OCI-LY7 (cell line): ENCODE measurements around the gene BTBD18. TPM values are rescaled to one million over a fixed set of nuclear protein-coding genes. Genes with fewer than 3 reads are reported as not detected.

ENCODE experiments used
- BruUV-seq: library from RNA; stranded (reverse); fragments of 400-500 nt; replicated peaks from 2 replicates; lab custom pipeline; 2021; lab: Mats Ljungman, UMichigan
- CTCF ChIA-PET: fragments of 300-600 bp; sonication (Branson Sonifier 250); formaldehyde crosslinking; loops from one replicate; lab custom pipeline; 2022; ENCODE audit warnings: antibody characterized with exemption; ENCODE audit not compliant: unreplicated experiment; lab: Charles Lee
- POLR2A ChIA-PET: fragments of 300-600 bp; sonication (Branson Sonifier 250); formaldehyde crosslinking; loops from one replicate; lab custom pipeline; 2022; ENCODE audit warnings: antibody characterized with exemption; lab: Charles Lee
- DNase-seq: peaks from one replicate; pipeline ENCODE4 v3.0.0-alpha.2; 2015; ENCODE audit warnings: low spot score
- H2AFZ ChIP-seq: fragments of 200-600 bp; sonication (generic), shearing (Covaris generic); 2 replicates; pipeline ENCODE4 v1.6.1; 2014; ENCODE audit warnings: mild to moderate bottlenecking, antibody characterized with exemption, low read length, moderate library complexity
- H3K27ac ChIP-seq: fragments of 200-600 bp; sonication (generic); 2 replicates; pipeline ENCODE4 v1.5.1; 2014; ENCODE audit warnings: mixed run types, low read depth, mild to moderate bottlenecking, moderate library complexity, low read length, inconsistent platforms; ENCODE audit not compliant: poor library complexity, severe bottlenecking
- H3K36me3 ChIP-seq: fragments of 200-600 bp; sonication (generic); 2 replicates; pipeline ENCODE4 v1.6.1; 2014; ENCODE audit warnings: mild to moderate bottlenecking, antibody characterized with exemption, low read length, moderate library complexity, mixed read lengths; ENCODE audit not compliant: insufficient read depth
- H3K4me1 ChIP-seq: fragments of 200-600 bp; sonication (generic); 2 replicates; pipeline ENCODE4 v1.5.1; 2014; ENCODE audit warnings: mild to moderate bottlenecking, low read length; ENCODE audit not compliant: insufficient read depth, poor library complexity, severe bottlenecking
- H3K4me2 ChIP-seq: fragments of 200-600 bp; sonication (generic); 2 replicates; pipeline ENCODE4 v1.6.1; 2014; ENCODE audit warnings: mild to moderate bottlenecking, low read length
- H3K4me3 ChIP-seq: fragments of 200-600 bp; sonication (generic); 2 replicates; pipeline ENCODE4 v1.5.1; 2014; ENCODE audit warnings: mild to moderate bottlenecking, low read depth, low read length; ENCODE audit not compliant: poor library complexity, severe bottlenecking
- H3K79me2 ChIP-seq: fragments of 200-600 bp; sonication (generic); 2 replicates; pipeline ENCODE4 v1.6.1; 2016; ENCODE audit warnings: low read depth, mild to moderate bottlenecking, low read length, moderate library complexity, mixed read lengths; ENCODE audit not compliant: insufficient read depth
- H3K9me2 ChIP-seq: fragments of 200-600 bp; sonication (generic); 2 replicates; pipeline ENCODE4 v1.6.1; 2016; ENCODE audit warnings: mild to moderate bottlenecking, low read length, mixed read lengths; ENCODE audit not compliant: insufficient read depth
- H3K9me3 ChIP-seq: fragments of 200-600 bp; sonication (generic); 2 replicates; pipeline ENCODE4 v1.6.1; 2014; ENCODE audit warnings: mild to moderate bottlenecking, mixed run types, low read length, mixed read lengths
- H4K20me1 ChIP-seq: fragments of 200-600 bp; sonication (generic); 2 replicates; pipeline ENCODE4 v1.6.1; 2014; ENCODE audit warnings: mild to moderate bottlenecking, antibody characterized with exemption, low read length, moderate library complexity, mixed read lengths; ENCODE audit not compliant: insufficient read depth
- EZH2phosphoT487 ChIP-seq: fragments of 200-600 bp; sonication (generic); IDR thresholded peaks from 2 replicates; pipeline ENCODE4 v1.6.1; 2018; ENCODE audit warnings: low read depth, borderline replicate concordance, mild to moderate bottlenecking, mixed run types, antibody characterized with exemption, low read length, moderate library complexity, mixed read lengths
- intact Hi-C: fragments of 100-400 bp; cut with micrococcal nuclease; formaldehyde crosslinking; loops from one replicate; pipeline ENCODE4 v1.10.0; 2022; ENCODE audit not compliant: unreplicated experiment
- total RNA-seq, 2 experiments: library from RNA; depleted of rRNA in 1 of 2; stranded (reverse); fragments of >200 nt in 1 of 2; shearing (Covaris generic) in 1 of 2; gene quantifications; 2 replicates each; pipeline ENCODE4 v1.2.3, GENCODE V29; 2014 to 2022
- TF ChIP-seq, protein P1 (sequence below): fragments of 200-600 bp; sonication (generic); conservative IDR thresholded peaks from 2 replicates; pipeline ENCODE4 v1.5.1; 2014; ENCODE audit warnings: mild to moderate bottlenecking, antibody characterized with exemption, low read length, moderate library complexity, mixed read lengths

The BTBD18 gene
- total RNA-seq, 2 experiments from 2014 or later, result not detected

DNA sequence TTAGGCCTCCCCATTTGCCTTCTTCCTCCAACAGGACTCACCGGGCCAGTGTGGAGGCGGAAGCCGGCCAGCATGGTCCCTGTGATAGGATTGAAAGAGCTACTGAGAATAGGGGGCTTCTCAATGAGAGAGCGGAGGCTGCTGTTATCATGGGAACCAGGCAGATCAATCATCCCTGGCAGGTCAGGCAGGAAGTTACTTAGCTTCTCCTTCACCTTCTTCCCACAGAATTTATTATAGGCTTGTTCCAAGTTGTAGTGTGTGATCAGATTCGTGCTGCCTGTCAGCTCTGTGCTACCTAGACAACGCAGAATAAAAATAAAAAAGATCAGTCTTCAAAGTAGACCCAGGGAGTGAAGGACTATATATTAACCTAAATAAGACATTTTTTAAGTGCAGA, 46.7 kb downstream of the BTBD18 start:
- H3K4me1 ChIP-seq, result no peaks in the 10 kb centered on the region
- H3K9me3 ChIP-seq, result no peaks in the 10 kb centered on the region
- no peak overlapping the region for H2AFZ ChIP-seq
- H3K79me2 ChIP-seq, result no peaks in the 10 kb centered on the region
- H3K4me3 ChIP-seq, result no peak overlapping the region
- TF ChIP-seq, protein P1, sequence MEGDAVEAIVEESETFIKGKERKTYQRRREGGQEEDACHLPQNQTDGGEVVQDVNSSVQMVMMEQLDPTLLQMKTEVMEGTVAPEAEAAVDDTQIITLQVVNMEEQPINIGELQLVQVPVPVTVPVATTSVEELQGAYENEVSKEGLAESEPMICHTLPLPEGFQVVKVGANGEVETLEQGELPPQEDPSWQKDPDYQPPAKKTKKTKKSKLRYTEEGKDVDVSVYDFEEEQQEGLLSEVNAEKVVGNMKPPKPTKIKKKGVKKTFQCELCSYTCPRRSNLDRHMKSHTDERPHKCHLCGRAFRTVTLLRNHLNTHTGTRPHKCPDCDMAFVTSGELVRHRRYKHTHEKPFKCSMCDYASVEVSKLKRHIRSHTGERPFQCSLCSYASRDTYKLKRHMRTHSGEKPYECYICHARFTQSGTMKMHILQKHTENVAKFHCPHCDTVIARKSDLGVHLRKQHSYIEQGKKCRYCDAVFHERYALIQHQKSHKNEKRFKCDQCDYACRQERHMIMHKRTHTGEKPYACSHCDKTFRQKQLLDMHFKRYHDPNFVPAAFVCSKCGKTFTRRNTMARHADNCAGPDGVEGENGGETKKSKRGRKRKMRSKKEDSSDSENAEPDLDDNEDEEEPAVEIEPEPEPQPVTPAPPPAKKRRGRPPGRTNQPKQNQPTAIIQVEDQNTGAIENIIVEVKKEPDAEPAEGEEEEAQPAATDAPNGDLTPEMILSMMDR, result no peak
- no peak for TF ChIP-seq EZH2phosphoT487
- ChIA-PET POLR2A (interaction anchor here (0.5 to 2.5 kb wide), 4 partner anchors 11 to 342 kb away, joined by 3 to 7 read pairs (median 4); no protein-coding TSS in a partner anchor), CTCF (no interaction called here)
- no TSS peak for BruUV-seq
- no peak overlapping the region for H3K4me2 ChIP-seq
- peaks cover 60% of the 10 kb centered on the region for H3K36me3 ChIP-seq
- H3K27ac ChIP-seq, result no peak overlapping the region
- intact Hi-C loops, result no loop called here
- no peaks in the 10 kb centered on the region; the same call in 1 of the 2 replicates for H4K20me1 ChIP-seq
- H3K9me2 ChIP-seq, result no peaks in the 10 kb centered on the region
- DNase-seq, result no peak

DNA sequence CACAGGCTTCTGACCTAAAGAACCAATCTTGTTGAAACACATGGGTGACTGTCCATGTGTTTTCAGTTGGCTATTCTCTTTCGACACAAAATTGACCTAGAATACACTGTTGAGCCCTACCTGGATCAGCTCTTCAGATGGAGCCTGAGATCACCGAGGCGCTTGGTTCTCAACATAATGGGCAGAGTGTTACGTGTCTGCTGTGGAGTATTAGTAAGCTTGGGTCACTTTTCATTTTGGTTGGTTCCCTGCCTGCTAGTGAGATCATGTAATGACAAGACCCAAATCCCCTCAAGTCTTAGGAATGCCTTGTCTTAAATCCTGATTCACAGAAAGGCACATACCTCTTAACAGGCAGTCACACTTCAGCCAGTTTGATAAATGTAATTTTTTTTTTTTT, 48.3 kb downstream of the BTBD18 start:
- no peaks in the 10 kb centered on the region for H3K9me2 ChIP-seq
- BruUV-seq, result no TSS peak
- no peak overlapping the region for H3K4me2 ChIP-seq
- intact Hi-C loops, result no loop called here
- TF ChIP-seq, protein P1, result no peak
- no peak for TF ChIP-seq EZH2phosphoT487
- H2AFZ ChIP-seq, result no peak overlapping the region
- no peaks in the 10 kb centered on the region for H3K9me3 ChIP-seq
- POLR2A ChIA-PET, result interaction anchor here (0.6 to 1.2 kb wide), 4 partner anchors 19 to 323 kb away, joined by 3 to 6 read pairs (median 3); no protein-coding TSS in a partner anchor
- no peak overlapping the region for H3K4me3 ChIP-seq
- H4K20me1 ChIP-seq, result no peaks in the 10 kb centered on the region; the same call in 1 of the 2 replicates
- H3K79me2 ChIP-seq, result no peaks in the 10 kb centered on the region
- H3K36me3 ChIP-seq, result peaks cover 70% of the 10 kb centered on the region
- H3K4me1 ChIP-seq, result no peaks in the 10 kb centered on the region
- no peak for DNase-seq
- no peak overlapping the region for H3K27ac ChIP-seq
- CTCF ChIA-PET, result no interaction called here

DNA sequence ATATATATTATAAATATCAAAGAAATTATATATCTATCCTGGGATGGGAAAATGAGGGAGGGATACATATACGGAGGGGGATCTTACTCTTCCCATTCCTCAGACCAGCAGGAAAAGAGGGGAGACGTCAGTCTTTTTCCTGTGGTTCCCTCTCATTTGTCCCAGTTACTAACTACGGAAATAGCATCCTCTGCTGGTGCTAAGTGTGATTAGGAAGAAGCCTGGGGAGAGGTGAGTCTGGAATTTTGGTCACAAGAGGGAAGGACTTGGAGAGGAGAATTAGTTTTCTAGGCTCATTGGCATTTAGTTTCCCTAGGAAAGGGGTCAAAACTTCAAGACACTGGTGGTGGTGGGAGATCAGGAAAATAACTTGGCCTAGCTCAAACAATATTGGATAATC, 51.2 kb downstream of the BTBD18 start:
- TF ChIP-seq, protein P1, result no peak
- Histone ChIP-seq H3K79me2 (no peaks in the 10 kb centered on the region), H2AFZ (no peak overlapping the region), H3K9me3 (no peaks in the 10 kb centered on the region), H3K4me1 (no peaks in the 10 kb centered on the region), H3K36me3 (peaks cover 86% of the 10 kb centered on the region), H3K27ac (no peak overlapping the region), H3K9me2 (no peaks in the 10 kb centered on the region), H3K4me2 (no peak overlapping the region), H3K4me3 (no peak overlapping the region), H4K20me1 (no peaks in the 10 kb centered on the region)
- POLR2A ChIA-PET, result no interaction called here
- CTCF ChIA-PET, result no interaction called here
- intact Hi-C loops, result no loop called here
- BruUV-seq, result no TSS peak
- DNase-seq, result no peak
